BLaER1 treated with 17β-estradiol and CSF1 and Interleukin-3, amounts not matched to agents 10 nM and 100 nM (cell line): ENCODE data around the gene GARIN3.
A peak's percentile ranks its signal among the peaks of the same experiment; 100 is the strongest.

Source experiments
- H3K27ac ChIP-seq, 11 experiments: shearing (Covaris generic); formaldehyde crosslinking; 2 replicates each; pipeline ENCODE4 v1.8.1; 2022
- H3K27me3 ChIP-seq, 11 experiments: shearing (Covaris generic); formaldehyde crosslinking; 2 replicates each; pipeline ENCODE4 v1.8.1; 2022
- H3K36me3 ChIP-seq, 11 experiments: shearing (Covaris generic); formaldehyde crosslinking; 2 replicates each; pipeline ENCODE4 v1.8.1; 2022
- H3K4me1 ChIP-seq, 10 experiments: shearing (Covaris generic); formaldehyde crosslinking; 2 replicates each; pipeline ENCODE4 v1.8.1; 2022
- H3K4me2 ChIP-seq, 11 experiments: shearing (Covaris generic); formaldehyde crosslinking; 2 replicates each; pipeline ENCODE4 v1.8.1; 2022
- H3K4me3 ChIP-seq, 10 experiments: shearing (Covaris generic); formaldehyde crosslinking; 2 replicates each; pipeline ENCODE4 v1.8.1; 2022
- H3K9ac ChIP-seq, 11 experiments: shearing (Covaris generic); formaldehyde crosslinking; 2 replicates each; pipeline ENCODE4 v1.8.1; 2022
- H3K9me3 ChIP-seq, 11 experiments: shearing (Covaris generic); formaldehyde crosslinking; replicated peaks in 1 of 11; 2 replicates each; pipeline ENCODE4 v1.8.1; 2022
- H4K20me1 ChIP-seq, 11 experiments: shearing (Covaris generic); formaldehyde crosslinking; 2 replicates each; pipeline ENCODE4 v1.8.1; 2022
- Cebpa-rat ChIP-seq, 11 experiments: shearing (Covaris generic); IDR thresholded peaks; 2 replicates each; pipeline ENCODE4 v1.8.1; 2022

Gene GARIN3

GRCh38 chr5:157115502-157115901, 50.6 kb downstream of the GARIN3 start:
- H3K36me3 ChIP-seq, result peaks cover 0 to under 1% (median 0%) of the 10 kb centered on the region in 11 experiments; a peak in 1 of 22 replicates
- no peak for TF ChIP-seq Cebpa-rat (IDR thresholded peaks at IDR 0.05)

GRCh38 chr5:157115012-157115411, 51.1 kb downstream of the GARIN3 start:
- Histone ChIP-seq H3K9ac (no peak overlapping the region), H4K20me1 (no peaks in the 10 kb centered on the region), H3K4me1 (peaks cover 4 to 61% (median 5%) of the 10 kb centered on the region in 10 experiments; a peak in 18 of 20 replicates), H3K4me3 (no peak overlapping the region), H3K27ac (peak overlapping the region in 1 of 11 experiments; percentile 1; a peak in 1 of 22 replicates), H3K36me3 (no peaks in the 10 kb centered on the region), H3K4me2 (0 out of 22 replicates have a peak overlapping the region, but pooled peaks of 1 of the 11 experiments have one; percentile 9), H3K9me3 (peaks cover 0 to 7% (median 3%) of the 10 kb centered on the region in 11 experiments; a peak in 12 of 22 replicates), H3K27me3 (no peaks in the 10 kb centered on the region)
- no peak for TF ChIP-seq Cebpa-rat (IDR thresholded peaks at IDR 0.05)

More at GRCh38 chr5:157115502-157115901, 50.6 kb downstream of the GARIN3 start:
- Histone ChIP-seq H3K9ac (no peak overlapping the region), H3K27me3 (no peaks in the 10 kb centered on the region), H4K20me1 (no peaks in the 10 kb centered on the region), H3K4me2 (0 out of 22 replicates have a peak overlapping the region, but pooled peaks of 1 of the 11 experiments have one; percentile 9), H3K27ac (peak overlapping the region in 1 of 11 experiments; percentile 1; a peak in 1 of 22 replicates), H3K9me3 (peaks cover 1 to 12% (median 7%) of the 10 kb centered on the region in 11 experiments; a peak in 21 of 22 replicates), H3K4me3 (no peak overlapping the region), H3K4me1 (peaks cover 0 to 56% (median under 1%) of the 10 kb centered on the region in 10 experiments; a peak in 11 of 20 replicates)

- Histone ChIP-seq H3K4me2 (peak overlapping the region in 3 of 11 experiments; percentile 30 to 39 (median 35); a peak in 6 of 22 replicates), H3K9me3 (no peaks in the 10 kb centered on the region), H3K36me3 (no peaks in the 10 kb centered on the region), H3K4me1 (peaks cover 21 to 60% (median 25%) of the 10 kb centered on the region in 10 experiments), H4K20me1 (no peaks in the 10 kb centered on the region), H3K27me3 (no peaks in the 10 kb centered on the region), H3K4me3 (no peak overlapping the region), H3K9ac (no peak overlapping the region), H3K27ac (peak overlapping the region in 5 of 11 experiments; percentile 45 to 63 (median 48); a peak in 9 of 22 replicates)
- TF ChIP-seq Cebpa-rat (IDR thresholded peaks at IDR 0.05), result peak in 4 of 11 experiments; percentile 15 to 56 (median 30); a peak in 2 of 22 replicates
Measured at GRCh38 chr5:157113002-157113401, 53.1 kb downstream of the GARIN3 start.
